ENCODE measurements around the gene ARSD.
"Not testable (repeated sequence)": the region's sequence is repeated elsewhere in the genome, so short reads cannot be mapped to it uniquely, and the experiment has no call there.

ARSD gene

DNA sequence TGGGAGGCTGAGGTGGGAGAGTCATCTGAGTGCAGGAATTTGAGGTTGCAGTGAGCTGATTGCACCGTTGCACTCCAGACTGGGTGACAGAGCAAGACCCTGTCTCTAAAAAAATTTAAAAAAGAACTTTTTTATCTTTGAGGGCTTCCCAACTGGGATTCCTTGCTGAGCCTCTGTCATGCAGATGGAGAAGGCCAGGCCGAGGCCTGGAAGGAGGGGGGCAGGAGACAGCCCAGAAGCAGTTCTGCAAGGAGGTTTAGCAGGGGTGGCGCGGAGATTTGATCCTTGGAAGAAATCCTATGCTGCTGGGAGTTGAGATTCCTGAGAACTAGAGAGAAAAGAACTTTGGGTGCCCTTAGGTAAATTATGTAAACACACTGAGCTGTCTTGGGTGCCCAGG, 2.5 kb upstream of the ARSD start:
- no peak for DNase-seq

DNA sequence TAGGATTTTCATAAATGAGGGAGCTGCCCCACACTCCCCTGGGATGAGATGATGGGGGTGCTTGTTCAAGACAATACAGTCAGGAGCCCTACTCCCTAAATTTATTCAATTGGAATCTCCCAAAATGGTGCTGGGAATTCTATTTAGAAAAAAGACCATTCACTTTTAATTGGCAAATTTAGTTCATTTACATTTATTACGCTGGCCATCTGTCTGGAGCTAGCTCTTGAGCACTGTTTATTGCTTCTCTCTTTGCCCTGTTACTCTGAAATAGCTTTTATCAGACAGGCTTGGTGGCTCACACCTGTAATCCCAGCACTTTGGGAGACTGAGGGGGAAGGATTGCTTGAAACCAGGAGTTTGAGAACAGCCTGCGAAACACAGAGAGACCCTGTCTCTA, 2.0 kb upstream of the ARSD start:
- no peak for DNase-seq

DNA sequence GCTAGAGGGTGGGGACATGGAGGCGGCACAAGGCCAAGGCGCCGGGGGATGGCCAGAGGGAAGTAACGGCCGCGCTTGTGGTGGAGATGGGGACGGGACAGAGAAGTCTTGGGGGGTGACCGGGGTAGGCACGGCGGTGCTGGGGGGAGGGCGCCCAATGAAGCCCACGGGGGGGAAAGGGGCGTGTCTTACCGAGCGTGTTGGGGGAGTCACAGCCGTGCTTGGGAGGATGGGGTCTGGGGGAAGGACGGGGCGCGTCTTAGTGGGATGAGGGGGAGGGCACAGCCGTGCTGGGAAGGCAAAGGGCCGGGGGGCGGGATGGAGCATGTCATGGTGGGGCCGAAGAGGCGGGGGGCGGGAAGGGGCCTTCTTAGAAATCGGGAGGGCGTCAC, 952 bp downstream of the ARSD start:
- DNase-seq = peak; percentile 86

DNA sequence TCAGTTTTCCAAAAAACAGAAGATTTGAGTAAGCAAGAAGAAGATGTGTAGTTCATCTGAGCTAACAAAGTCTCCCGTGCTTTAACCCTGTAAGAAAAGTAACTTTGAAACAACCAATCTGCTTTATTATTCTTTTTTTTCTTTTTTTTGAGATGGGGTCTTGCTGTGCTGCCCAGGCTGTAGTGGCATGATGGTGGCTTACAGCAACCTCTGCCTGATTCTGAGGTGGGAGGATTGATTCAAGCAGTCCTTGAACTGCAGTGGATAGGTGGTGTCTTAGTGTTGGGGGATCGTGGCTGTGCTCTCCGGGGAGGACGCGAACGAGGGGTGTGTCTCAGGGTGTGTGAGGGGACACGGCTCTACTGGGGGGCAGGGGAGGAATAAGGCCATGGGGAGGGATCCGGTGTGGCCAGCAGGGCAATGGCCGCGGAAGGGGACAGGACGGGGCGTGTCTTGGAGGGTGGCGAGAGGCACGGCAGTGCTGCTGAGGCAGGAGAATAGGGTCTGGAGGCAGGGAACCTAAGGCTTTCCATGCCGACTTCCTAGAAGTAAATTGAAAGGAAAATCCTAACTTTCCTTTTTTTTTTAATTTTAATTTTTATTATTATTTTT, 2.4 kb downstream of the ARSD start:
- DNase-seq = no peak

DNA sequence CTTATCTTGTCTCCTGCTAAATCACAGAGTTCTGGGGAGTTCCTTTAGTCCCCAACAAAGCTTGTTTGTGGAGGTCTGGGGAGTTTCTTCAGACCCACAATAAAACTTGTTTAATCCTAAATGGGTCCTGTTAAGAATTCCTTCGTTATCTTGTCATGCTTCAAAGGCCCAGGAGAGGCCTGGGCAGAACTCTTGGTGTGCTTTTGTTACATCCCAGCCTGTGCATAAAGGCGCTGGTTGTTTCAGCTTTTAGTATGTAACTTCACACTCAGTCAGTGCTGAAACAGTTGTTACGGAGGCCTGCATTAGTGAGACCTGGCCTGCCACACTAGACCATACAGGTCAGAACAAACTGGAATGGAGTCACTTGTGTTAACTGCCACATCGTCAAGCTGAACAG, 2.9 kb downstream of the ARSD start:
- not testable (repeated sequence) for DNase-seq

DNA sequence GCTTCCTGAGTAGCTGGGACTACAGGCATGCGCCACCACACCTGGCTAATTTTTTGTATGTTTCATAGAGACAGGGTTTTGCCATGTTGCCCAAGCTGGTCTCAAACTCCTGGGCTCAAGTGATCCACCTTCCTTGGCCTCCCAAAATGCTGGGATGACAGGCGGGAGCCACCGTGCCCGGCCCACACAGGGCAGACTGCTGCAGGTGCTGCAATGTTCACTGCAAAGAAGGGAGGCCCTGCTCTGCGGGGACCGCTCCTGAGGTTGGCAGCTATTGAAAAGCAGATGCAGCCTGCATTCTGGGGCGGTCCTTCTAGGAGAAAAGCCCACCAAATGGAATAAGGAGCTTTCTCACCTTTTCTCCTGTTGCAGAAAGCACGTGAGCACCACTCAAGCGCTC, 5.0 kb downstream of the ARSD start:
- no peak for DNase-seq

DNA sequence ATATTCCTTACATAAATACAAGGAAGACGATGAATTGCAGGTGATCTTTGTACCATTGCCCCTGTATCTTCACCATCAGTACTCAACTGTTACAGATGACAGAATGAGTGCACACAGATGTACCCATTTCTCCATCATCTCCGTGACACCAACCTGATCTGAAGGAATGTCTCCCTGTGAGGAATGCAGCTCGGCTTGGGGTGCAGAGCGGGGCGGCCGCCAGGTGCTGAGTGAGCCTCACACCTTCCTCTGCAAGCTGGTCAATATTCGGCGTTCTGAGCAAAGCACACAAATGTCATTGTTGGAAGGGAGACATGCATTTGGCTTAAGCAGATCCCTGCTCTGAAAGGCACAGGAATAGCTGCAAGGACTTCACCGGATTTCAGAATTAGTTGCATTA, 7.4 kb downstream of the ARSD start:
- DNase-seq = no peak

DNA sequence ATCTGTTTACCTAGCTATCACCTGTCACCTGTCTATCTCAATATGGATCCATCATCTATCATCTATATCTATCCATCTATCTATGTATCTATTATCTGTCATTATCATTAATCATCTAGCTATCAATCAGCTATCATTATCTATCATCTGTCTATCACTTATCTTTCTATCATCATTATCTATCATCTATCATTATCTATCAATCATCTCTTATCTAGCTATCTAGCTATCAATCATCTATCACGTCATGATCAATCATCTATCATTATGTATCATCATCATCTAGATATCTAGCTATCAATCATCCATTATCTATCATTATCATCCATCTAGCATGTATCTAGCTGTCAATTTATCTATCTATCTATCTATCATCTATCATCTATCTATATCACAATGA, 7.9 kb downstream of the ARSD start:
- no peak for DNase-seq

DNA sequence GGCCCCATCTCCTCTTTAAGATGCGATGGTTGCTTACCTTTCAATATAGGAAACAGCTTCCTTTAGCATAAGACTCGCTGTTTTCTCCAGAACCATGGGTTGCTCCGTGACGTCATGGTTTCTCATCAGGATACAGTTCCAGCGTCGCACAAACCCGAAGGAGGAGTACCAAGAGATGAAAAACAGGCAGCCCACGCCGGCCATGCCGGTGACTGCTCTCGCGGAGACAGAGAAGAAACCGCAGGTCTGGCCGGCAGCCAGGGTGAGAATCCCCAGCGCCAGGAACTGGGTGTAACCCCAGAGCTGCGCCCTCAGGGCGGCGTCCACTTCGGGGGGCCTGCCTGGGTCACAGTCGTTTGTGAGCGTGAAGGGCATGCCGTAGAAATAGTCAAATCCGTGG, 11.4 kb downstream of the ARSD start:
- no peak for DNase-seq

DNA sequence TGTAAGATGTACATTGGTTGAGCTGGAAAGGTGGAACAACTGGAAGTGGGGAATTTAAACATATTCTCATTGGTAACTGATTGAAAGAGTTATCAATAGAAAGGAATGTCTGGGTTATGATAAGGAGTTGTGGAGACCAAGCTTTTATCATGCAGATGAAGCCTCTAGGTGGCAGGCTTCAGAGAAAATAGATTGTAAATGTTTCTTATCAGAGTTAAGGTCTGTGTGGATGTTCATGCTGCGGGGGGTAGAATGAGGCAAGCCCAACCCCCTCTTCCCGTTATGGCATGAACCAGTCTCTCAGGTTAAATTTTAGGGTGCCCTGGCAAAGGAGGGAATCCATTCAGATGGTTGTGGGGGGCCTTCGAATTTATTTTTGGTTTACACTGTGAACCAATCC, 16.0 kb downstream of the ARSD start:
- DNase-seq = no peak

DNA sequence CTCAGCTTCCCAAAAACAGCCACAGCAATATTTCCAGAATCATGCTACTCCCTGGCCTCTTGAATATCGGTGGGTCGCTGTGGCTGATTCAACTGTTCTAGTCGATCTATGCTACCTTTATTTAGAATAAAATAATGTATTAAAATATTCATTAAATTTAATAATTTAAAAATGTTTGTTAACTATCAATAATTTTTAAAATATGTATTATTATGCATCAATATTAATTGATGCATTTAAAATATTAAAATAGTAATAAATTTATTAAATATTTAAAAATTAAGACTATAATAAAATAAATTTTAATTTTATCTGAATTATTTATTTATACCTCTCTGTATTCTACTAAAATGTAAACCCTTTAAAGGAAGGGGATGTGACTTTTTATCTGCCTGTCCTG, 19.0 kb downstream of the ARSD start:
- DNase-seq = no peak

DNA sequence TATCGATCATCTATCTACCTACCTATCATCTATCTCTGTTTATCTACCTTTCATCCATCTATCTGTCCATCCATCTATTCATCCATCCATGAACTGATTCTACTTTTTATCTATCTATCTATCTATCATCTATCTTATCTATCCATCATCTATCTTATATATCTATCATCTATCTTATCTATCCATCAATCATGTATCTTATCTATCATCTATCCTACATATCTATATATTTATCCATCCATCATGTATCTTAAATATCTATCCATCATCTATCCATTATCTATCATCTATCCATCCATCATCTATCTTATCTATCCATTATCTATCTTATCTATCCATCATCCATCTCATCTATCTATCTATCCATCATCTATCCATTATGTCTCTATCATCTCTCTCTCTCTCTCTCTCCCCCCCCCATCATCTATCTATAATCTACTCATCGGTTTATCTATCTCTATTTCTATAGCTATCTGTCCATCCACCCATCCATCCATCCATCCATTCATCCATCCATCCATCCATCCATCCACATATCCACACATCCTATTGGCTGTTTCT, 20.9 kb downstream of the ARSD start:
- no peak for DNase-seq

DNA sequence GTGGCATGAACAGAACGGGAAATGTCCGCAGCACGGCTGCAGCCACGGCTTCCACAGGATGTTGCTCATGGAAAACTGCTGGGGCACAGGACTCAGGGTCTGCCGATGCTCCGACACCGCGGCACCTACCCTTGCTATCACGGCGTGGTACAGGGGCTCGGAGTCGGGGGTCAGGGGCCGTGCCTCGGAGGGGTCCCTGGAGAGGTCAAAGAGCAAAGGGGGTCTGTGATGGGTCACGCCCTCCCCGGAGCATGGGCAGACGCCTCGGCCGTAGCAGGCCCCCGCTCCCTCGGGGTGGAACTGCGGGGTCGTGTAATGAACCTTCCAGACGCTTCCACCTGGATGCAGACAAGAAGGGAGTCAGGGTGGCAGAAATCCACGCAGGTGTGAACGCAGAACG, 21.8 kb downstream of the ARSD start:
- no peak for DNase-seq

DNA sequence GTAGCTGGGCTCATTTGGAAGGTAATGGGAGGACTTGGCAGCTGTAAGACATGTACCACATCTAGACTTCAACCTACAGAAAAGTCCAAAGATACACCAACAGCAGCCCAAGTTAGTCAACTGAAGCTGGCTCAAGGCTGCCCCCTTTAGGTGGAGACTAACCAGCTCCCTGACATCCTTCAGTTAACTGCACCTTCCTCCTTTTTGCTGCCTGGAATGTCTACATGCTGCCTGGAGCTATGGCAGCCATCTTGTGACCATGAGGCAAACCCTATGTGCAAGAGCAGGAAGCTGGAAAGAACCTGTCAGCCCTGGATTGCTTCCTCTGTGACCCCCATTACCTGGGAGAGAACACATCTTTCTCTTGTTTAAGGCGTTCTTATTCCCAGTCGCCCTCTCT, 25.8 kb downstream of the ARSD start:
- no peak for DNase-seq

DNA sequence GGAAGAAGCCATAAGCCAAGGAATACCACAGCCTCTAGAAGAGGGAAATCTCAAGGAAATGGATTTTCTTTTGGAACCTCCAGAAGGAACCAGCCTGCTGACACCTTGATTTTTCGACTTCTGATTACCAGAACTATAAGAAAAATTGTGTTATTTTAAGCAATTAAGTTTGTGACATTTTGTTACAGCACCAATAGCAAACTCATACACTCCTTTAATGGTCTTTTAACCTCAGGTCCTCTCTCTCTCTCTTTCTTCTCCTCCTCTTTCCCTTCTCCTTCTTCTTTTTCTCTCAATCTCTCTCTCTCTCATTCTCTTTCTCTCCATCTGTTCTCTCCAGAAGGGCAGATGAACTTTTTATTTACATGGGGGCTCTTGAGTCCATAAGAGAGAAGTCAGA, 26.3 kb downstream of the ARSD start:
- DNase-seq = no peak

DNA sequence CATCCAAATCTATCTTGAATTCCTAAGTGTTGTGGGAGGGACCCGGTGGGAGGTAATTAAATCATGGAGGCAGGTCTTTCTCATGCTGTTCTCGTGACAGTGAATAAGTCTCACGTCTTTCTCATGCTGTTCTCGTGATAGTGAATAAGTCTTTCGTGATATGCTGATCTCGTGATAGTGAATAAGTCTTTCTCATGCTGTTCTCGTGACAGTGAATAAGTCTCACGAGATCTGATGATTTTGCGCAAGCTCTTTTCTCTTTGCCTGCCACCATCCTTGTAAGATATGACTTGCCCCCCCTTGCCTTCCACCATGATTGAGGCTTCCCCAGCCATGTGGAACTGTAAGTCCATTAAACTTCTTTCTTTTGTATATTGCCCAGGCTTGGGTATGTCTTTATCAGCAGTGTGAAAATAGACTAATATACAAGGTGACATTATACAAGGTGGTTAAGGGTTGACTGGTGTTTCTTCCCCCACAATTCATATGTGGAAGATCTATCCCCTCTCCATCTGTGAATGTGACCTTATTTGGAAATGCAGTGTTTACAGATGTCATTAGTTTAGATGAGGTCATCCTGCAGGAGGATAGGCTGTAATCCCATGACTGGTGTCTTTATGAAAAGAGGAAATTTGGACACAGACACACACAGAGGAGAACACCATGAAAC, 27.6 kb downstream of the ARSD start:
- DNase-seq = no peak

DNA sequence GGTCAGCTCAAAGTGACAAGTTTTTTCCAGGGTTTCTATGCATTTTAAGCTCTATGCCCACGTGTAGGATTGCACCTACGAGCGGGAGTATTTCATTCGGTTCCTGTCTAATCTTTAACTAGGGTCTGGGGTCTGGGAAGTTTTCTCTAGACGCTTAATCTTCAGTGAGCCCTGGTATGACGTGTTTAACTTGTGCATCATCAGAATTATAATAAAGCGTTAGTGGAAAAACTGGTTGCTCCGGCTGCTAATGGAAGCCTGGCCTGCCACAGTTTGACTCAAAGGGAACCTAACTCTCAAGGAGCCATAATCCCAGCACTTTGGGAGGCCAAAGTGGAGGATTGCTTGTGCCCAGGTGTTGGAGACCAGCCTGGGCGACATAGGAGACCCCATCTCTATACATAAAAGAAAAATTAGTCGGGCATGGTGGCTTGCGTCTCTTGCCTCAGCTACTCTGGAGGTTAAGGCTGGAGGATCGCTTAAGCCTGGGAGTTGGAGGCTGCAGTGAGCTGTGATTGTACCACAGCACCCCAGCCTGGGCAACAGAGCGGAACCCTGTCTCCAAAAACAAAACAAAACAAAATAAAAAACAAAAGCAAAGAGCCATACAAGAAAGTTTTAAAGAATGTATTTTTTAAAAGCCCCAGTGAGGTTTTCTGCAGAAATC, 30.2 kb downstream of the ARSD start:
- no peak for DNase-seq

DNA sequence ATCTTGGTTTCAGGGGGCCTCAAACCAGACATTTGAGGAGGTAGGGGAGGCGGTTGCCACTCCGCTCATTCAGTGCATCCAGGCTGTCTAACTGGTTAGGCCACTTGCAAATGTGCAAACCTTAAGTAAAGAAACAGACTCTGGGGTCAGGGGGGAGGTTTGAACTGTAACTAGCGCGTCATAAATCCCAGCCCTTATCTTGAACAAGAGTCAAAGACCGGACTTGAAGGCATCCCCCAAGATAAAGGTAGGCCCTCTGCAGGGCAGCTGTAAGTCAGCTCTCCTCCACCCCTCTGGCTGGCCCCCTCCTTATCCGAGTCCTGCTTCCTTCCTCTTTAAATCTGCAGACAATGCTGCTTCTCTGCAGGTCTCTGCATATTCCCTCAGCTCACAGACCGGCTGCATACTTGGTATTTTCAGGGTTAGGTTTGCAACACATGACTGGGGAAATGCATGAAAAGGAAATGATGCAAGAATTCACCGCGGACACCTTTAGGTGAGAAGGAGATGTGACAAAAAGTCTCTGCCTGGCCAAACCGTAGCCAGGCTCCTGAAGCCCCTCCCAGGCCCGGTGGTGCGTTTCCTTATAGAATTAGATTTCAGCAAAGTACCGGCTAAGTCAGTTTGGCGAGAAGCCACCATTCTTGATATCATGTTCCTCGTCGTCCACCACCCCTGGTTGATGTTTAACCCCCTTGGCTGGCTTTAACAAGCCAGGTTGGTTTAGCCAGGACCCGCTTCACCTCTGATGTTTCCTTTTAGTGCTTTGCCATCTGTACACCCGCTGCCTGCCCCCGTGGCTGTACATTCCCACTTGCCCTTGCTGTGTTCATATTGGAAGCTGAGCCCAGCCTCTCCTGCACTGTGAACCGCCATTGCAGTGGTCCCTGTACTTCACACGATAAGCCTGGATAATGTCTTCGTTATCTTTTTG, 31.2 kb downstream of the ARSD start:
- not testable (repeated sequence) for DNase-seq

DNA sequence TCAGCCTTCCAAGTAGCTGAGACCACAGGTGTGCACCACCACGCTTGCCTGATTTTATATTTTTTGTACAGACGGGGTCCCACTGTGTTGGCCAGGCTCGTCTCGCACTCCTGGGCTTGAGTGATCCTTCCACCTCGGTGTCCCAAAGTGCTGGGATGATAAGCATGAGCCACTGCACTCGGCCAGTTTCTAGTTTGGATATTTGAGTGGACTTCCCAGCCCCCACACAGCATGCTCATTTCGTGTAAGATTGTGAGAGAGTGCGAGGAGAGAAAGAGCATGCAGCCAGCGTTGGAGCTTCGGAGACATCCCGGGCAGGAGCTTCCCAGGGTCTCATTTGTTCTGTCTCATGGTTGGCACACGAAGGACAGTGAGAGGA, 31.8 kb downstream of the ARSD start:
- DNase-seq = no peak

DNA sequence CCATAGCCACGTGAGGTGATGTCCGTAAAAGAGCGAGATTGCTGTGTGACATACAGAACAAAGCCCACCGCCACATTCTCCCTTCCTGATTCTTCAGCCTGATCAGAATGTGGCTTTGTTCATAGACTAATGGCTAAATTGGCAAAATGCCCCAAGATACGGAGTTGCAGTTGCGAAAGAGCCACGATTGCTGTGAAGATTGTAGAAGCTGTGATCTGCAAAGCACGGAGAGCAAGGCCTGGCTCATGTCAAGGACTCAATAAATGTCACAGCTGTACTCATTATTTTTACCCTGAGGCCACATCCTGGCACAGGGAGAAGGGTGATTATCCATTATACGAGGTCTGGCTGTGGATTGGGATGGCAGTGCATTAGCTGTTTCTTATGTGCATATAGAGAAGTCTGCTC, 34.2 kb downstream of the ARSD start:
- DNase-seq = no peak

DNA sequence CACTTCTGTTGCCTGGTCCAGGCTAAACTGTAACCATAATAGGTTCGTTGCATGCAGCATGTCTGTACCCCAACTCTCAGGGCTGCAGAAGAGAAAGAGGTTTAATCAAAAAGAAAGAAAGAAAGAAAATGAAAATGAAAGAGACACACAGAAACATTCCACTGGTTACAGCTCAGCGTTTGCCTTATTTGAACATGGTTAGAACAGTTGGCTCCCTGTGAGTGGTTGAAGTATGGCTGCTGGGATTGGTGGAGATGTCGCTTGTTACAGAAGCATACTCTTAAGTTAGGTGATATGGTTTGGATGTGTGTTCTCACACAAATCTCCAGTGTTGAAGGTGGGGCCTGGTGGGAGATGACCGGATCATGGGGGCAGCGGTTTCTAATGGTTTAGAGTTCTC, 36.3 kb downstream of the ARSD start:
- no peak for DNase-seq

DNA sequence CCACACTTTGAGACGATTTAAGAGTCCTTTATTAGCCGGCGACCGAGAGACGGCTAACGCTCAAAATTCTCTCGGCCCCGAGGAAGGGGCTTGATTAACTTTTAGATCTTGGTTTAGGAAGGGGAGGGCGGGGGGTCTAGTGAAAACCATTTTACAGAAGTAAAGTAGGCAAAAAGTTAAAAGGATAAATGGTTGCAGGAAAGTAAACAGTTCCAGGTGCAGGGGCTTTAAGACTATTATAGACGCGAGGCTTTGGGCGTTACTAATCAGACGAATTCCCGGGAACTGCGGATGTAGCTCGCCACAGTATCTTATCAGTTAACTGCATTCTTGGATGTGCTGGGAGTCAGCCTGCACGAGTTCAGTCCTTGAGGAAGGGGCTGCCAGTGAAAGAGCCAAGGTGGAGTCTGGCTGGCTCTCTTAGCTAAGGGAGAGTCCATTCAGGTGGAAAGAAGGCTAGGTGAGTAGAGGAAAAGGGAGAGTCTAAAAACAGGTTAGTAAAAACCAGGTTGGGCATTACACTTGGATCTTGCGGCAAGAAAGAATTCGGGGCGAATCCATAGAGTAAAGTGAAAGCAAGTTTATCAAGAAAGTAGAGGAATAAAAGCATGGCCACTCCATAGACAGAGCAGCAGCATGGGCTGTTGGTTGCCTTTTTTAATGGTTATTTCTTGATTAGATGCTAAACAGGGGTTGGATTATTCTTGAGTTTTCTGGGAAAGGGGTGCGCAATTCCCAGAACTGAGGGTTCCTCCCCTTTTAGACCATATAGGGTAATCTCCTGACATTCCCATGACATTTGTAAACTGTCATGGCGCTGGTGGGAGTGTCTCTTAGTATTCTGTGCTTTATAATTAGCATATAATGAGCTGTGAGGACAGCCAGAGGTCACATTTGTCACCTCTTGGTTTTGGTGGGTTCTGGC, 38.3 kb downstream of the ARSD start:
- DNase-seq = not testable (repeated sequence)

All from femur (tissue), 1 donor.